ENCODE data around the gene HDGFL1. TPM values are rescaled to one million over a fixed set of nuclear protein-coding genes. Genes with fewer than 3 reads are reported as not detected.

The HDGFL1 gene
- total RNA-seq, 1 experiment from 2014 or later = not detected

DNA sequence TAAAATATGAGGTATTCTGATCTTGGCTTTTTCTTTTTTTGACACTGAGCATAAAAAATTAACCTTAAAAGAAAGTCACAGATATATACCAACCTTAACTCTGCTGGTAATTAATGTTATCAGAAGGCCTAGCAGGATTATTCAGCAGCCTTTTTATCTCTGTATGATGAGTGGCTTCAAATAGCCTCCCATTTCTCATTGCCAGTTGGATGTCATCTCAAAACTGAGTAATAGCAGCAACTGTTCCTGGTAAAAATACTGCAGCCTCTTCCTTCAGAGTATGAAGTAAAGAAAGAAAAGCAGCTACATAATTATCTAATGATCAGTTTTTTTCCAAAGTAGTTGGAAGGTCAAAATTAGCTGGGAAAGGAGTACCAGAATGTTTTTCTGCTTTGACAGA, 24.9 kb upstream of the HDGFL1 start:
- no TSS peak for BruUV-seq (replicated peaks)
- H3K4me1 ChIP-seq (ENCODE audit: insufficient read depth, low read length, poor library complexity, severe bottlenecking) = no peaks in the 10 kb centered on the region
- no peaks in the 10 kb centered on the region for H3K9me3 ChIP-seq (ENCODE audit: low read depth, low read length, poor library complexity, severe bottlenecking)
- H3K36me3 ChIP-seq (ENCODE audit: insufficient read depth, low read length, poor library complexity, severe bottlenecking) = no peaks in the 10 kb centered on the region
- no peak overlapping the region for H3K4me3 ChIP-seq (ENCODE audit: low read depth, low read length, poor library complexity, severe bottlenecking)
- no peaks in the 10 kb centered on the region for H3K27me3 ChIP-seq (replicated peaks; ENCODE audit: insufficient read depth, low read depth, low read length, poor library complexity)
- TF ChIP-seq, protein P1, sequence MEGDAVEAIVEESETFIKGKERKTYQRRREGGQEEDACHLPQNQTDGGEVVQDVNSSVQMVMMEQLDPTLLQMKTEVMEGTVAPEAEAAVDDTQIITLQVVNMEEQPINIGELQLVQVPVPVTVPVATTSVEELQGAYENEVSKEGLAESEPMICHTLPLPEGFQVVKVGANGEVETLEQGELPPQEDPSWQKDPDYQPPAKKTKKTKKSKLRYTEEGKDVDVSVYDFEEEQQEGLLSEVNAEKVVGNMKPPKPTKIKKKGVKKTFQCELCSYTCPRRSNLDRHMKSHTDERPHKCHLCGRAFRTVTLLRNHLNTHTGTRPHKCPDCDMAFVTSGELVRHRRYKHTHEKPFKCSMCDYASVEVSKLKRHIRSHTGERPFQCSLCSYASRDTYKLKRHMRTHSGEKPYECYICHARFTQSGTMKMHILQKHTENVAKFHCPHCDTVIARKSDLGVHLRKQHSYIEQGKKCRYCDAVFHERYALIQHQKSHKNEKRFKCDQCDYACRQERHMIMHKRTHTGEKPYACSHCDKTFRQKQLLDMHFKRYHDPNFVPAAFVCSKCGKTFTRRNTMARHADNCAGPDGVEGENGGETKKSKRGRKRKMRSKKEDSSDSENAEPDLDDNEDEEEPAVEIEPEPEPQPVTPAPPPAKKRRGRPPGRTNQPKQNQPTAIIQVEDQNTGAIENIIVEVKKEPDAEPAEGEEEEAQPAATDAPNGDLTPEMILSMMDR (conservative IDR thresholded peaks at IDR 0.05; ENCODE audit: low read depth, low read length) = no peak
- no peak for TF ChIP-seq EZH2 (IDR thresholded peaks at IDR 0.05; ENCODE audit: borderline replicate concordance, low read depth, low read length, poor library complexity, severe bottlenecking)
- ChIA-PET CTCF (no interaction called here), POLR2A (ENCODE audit: low non-redundant PET) (no interaction called here)
- DNase-seq (ENCODE audit: low spot score) = no peak
- H3K27ac ChIP-seq (ENCODE audit: low read depth, low read length, poor library complexity, severe bottlenecking) = no peak overlapping the region
- intact Hi-C loops (cut with micrococcal nuclease; ENCODE audit: unreplicated experiment) = no loop called here

DNA sequence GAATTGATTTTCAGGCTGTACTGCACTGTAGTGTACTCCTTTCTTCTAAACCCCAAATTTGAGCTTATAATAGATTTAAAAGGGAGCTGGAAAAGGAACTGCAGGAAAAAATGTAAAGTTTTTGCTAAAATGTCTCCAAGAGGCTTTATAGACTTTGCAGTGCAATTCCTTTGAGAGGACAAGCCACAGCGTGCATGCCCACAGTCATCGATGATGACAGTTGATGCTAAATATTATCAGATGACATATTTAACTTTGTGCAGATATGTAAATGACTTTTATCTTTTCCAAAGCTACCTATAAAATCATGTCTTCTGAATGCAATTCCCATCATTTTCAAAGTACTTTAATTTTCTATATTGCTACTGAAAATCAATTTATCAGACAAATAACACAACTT, 24.3 kb upstream of the HDGFL1 start:
- no TSS peak for BruUV-seq (replicated peaks)
- Histone ChIP-seq H3K4me3 (ENCODE audit: low read depth, low read length, poor library complexity, severe bottlenecking) (no peak overlapping the region), H3K9me3 (ENCODE audit: low read depth, low read length, poor library complexity, severe bottlenecking) (no peaks in the 10 kb centered on the region), H3K36me3 (ENCODE audit: insufficient read depth, low read length, poor library complexity, severe bottlenecking) (no peaks in the 10 kb centered on the region), H3K27me3 (replicated peaks; ENCODE audit: insufficient read depth, low read depth, low read length, poor library complexity) (no peaks in the 10 kb centered on the region), H3K27ac (ENCODE audit: low read depth, low read length, poor library complexity, severe bottlenecking) (no peak overlapping the region), H3K4me1 (ENCODE audit: insufficient read depth, low read length, poor library complexity, severe bottlenecking) (no peaks in the 10 kb centered on the region)
- TF ChIP-seq, protein P1 (conservative IDR thresholded peaks at IDR 0.05; ENCODE audit: low read depth, low read length) = no peak
- no peak for TF ChIP-seq EZH2 (IDR thresholded peaks at IDR 0.05; ENCODE audit: borderline replicate concordance, low read depth, low read length, poor library complexity, severe bottlenecking)
- POLR2A ChIA-PET (ENCODE audit: low non-redundant PET) = no interaction called here
- CTCF ChIA-PET = no interaction called here
- no peak for DNase-seq (ENCODE audit: low spot score)
- intact Hi-C loops (cut with micrococcal nuclease; ENCODE audit: unreplicated experiment) = no loop called here

DNA sequence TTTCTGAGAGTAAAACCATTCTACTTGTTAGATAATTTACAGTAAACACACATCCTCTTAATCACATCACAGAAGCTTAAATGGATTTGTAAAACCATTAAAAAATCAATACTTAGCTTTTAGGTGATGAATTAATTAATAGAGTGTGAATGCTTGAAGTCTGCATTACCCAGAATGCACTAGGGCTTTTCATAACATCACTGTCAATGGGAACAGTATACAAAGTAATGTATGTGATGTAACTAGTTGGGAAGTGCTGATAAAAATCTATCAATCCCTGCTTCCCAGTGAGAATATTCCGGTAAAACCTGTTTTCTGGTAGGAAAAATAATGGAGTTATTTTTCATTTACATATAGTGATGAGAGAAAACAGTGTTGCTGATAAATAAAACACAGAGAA, 23.1 kb upstream of the HDGFL1 start:
- TF ChIP-seq EZH2 (IDR thresholded peaks at IDR 0.05; ENCODE audit: borderline replicate concordance, low read depth, low read length, poor library complexity, severe bottlenecking) = no peak
- TF ChIP-seq, protein P1 (conservative IDR thresholded peaks at IDR 0.05; ENCODE audit: low read depth, low read length) = no peak
- no peak for DNase-seq (ENCODE audit: low spot score)
- Histone ChIP-seq H3K27ac (ENCODE audit: low read depth, low read length, poor library complexity, severe bottlenecking) (no peak overlapping the region), H3K36me3 (ENCODE audit: insufficient read depth, low read length, poor library complexity, severe bottlenecking) (no peaks in the 10 kb centered on the region), H3K4me1 (ENCODE audit: insufficient read depth, low read length, poor library complexity, severe bottlenecking) (no peaks in the 10 kb centered on the region), H3K9me3 (ENCODE audit: low read depth, low read length, poor library complexity, severe bottlenecking) (no peaks in the 10 kb centered on the region), H3K27me3 (replicated peaks; ENCODE audit: insufficient read depth, low read depth, low read length, poor library complexity) (no peaks in the 10 kb centered on the region), H3K4me3 (ENCODE audit: low read depth, low read length, poor library complexity, severe bottlenecking) (no peak overlapping the region)
- ChIA-PET POLR2A (ENCODE audit: low non-redundant PET) (no interaction called here), CTCF (no interaction called here)
- intact Hi-C loops (cut with micrococcal nuclease; ENCODE audit: unreplicated experiment) = no loop called here
- no TSS peak for BruUV-seq (replicated peaks)

Data from A673 (cell line).